NCI-H1436 (cell line): ENCODE data around the gene FBXO31.
"Not testable (repeated sequence)": the region's sequence is repeated elsewhere in the genome, so short reads cannot be mapped to it uniquely, and the experiment has no call there.

Experiments
- DNase-seq: peaks from one replicate; lab custom pipeline; 2025; lab: John Stamatoyannopoulos, UW

FBXO31 gene

GRCh38 chr16:87362828-87363559, 20.6 kb downstream of the FBXO31 start:
- not testable (repeated sequence) for DNase-seq

DNA sequence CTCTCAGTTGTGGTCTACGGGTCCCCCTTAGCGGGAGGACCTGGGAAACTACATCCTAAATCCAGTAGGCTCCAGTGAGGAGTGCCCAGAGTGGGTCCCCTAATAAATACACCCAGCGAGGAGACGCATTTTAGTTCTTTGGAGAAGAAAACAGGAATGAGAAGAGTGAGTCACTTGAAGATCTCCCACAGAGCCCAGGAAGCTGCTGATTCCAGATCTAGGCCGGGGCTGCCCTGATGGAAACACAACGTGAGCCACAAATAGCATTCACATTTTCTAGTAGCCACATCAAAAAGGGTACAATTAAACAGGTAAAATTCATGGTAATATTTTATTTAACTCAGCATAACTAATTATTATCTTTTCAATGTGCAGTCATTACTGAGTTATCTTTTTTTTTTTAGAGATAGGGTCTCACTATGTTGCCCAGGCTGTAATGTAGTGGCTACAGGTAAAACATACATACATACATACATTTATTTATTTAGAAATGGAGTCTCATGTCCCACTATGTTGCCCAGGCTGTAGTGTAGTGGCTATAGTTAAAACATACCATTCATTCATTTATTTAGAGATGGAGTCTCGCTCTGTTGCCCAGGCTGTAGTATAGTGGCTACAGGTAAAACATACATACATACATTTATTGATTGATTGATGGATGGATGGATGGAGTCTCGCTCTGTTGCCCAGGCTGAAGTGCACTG, 21.5 kb downstream of the FBXO31 start:
- DNase-seq: no peak

- no peak for DNase-seq
Measured at GRCh38 chr16:87360862-87361610, 22.5 kb downstream of the FBXO31 start.

DNA sequence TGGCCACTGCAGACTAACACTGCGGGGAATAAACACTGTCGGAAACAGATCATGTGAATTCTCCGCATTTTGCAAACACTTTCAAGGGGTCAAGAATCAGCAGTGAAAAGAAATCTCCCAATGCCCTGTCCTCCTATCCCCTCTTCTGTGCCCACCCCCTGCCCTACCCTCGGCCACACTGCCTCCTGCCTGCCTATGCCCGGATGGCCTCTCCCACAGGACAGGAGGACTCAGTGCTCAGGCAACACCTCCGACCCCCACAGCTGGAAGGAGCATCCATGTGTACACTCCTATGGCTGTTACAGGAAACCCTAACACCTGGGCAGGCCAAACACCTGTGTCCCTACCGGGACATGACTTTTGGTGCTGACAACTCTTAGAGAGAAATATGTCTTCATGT, 24.5 kb downstream of the FBXO31 start:
- no peak for DNase-seq

DNA sequence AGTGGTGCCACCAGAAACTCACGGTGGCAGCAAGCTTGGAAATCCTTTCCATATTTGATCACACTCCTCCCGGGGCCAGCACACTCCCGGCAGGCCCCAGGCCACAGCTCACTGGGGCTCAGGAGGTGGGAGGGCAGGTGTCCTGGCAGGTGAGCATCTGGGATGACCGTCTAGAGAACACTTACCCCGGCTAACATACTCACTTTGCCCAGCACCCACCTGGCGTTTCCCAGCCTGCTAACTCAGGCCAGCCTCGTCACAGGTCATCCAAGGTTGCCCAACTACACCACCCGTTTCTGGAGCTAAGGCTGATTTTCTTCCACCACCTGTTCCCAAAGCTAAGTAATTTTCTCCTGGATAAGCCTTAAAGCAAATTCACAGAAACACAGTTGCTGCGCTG, 24.9 kb downstream of the FBXO31 start:
- DNase-seq: no peak

GRCh38 chr16:87358250-87358649, 25.3 kb downstream of the FBXO31 start:
- no peak for DNase-seq

DNA sequence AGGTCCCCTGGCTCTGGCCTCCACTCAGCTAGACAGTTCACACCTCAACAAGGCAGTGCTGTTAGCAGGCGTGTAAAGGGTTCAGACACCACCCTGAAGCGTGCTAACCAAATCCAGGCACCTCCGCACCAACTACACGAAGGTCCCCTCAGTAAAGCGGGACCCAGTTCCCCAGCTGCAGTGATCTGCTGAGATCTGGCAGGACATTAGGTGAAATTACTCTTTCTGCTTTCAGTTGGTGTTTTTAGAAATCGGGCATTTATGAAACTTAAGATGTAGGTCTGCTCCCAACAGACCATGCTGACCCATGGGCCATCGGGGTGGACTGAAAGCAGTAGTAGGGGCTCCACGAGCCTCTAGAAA, 27.1 kb downstream of the FBXO31 start:
- no peak for DNase-seq

- no peak for DNase-seq
Measured at GRCh38 chr16:87353613-87354012, 30.0 kb downstream of the FBXO31 start.

GRCh38 chr16:87352818-87353217, 30.8 kb downstream of the FBXO31 start:
- DNase-seq: no peak

- no peak for DNase-seq
Measured at GRCh38 chr16:87351320-87351698, 32.3 kb downstream of the FBXO31 start.

- DNase-seq: no peak
Measured at GRCh38 chr16:87350681-87351319, 32.8 kb downstream of the FBXO31 start.

DNA sequence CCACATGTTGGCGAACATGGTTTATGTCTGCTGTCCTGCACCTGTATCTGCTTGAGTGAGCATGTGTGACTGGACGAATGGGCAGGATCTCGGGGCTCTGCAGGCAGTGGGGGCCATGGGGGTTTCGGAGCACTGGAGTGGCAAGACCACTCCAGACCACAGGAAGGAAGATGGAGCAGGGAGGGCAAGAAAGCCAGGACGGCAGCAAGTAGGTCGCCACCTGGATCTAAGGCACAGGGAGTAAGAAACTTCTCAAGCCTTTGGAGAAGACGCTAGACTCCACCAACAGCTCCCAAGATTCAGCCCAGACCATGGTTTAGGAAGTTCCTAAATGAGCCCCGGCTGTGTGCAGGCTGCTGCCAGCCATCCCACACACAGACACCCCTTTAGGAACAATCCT, 33.5 kb downstream of the FBXO31 start:
- no peak for DNase-seq

- DNase-seq: no peak
Measured at GRCh38 chr16:87348616-87349157, 34.9 kb downstream of the FBXO31 start.

DNA sequence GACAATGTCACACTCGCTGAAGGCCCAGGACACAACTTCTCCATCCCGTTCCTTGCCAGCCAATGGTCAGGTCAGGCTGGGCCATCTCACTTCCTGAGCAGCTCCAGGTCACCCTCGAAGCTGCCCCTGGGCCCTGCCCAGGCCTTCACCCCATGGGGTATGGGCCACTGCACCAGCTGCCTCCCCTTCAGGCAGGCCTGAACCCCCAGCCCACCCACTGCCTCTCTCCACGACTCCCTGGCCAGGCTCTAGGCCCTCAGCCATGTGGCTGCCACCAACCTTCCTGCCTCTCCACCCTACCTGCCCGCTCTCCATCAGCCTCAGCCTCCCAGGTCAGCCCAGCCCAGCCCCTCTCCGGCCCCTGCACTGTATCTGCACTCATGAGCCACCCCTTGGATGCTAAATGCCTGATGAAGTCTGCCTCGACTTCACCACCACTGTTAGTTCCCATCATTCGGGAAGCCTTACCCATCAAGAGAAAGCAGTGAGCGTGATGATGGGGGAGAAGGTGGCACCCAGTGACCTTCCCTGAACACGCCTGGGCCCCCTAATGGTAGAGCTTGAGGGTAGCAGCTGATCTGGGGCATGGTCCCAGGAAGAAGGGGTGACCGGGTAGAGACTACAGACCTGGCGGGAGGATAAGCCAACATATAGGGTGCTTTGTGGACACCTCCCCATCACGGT, 35.5 kb downstream of the FBXO31 start:
- no peak for DNase-seq

DNA sequence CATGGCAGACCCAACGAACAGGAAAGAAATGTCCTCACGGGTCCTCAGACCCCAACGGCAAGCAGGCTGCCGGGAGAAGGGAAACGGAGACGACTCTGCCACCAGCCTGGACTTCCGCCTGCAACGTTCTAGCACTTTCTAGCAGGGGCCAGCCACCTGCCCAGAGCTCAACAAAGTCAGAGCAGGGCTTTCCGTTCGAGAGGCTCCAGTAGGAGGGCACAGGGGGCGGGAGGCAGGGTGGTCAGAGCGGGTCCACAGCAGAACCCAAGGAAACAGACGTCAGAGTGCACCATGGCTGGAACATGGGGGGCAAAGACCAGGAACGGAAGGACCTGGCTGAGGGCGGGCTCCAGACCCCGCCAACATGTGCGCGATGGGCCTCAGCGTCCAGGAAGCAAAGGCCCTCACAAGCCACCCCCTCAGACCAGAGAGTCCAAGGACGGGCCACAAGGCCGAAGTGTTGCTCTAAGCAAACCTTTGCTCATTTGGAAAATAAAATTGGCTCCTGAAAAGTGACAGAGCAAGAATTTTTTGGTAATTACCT, 37.0 kb downstream of the FBXO31 start:
- DNase-seq: no peak

- DNase-seq: no peak
Measured at GRCh38 chr16:87345726-87346424, 37.7 kb downstream of the FBXO31 start.

GRCh38 chr16:87344931-87345631, 38.5 kb downstream of the FBXO31 start:
- no peak for DNase-seq

GRCh38 chr16:87344165-87344930, 39.2 kb downstream of the FBXO31 start:
- DNase-seq: no peak

GRCh38 chr16:87343753-87344050, 39.9 kb downstream of the FBXO31 start:
- DNase-seq: no peak
